Left lung (tissue), 10 donors: ENCODE results near the gene CREB5. TPM values are rescaled to one million over a fixed set of nuclear protein-coding genes. Genes with fewer than 3 reads are reported as not detected.

Experiments used
- ATAC-seq: fragments of 200-7000 bp; cut with Tn5 transposase; one replicate; pipeline ENCODE4 v1.9.1; 2020; ENCODE audit warnings: moderate library complexity
- DNase-seq, 4 donors: peaks; one replicate each; pipeline ENCODE4 v3.0.0-alpha.2; 2013 to 2020
- H3K27ac ChIP-seq, 2 donors: fragments of 200-600 bp; sonication (generic) in 1 of 2; one replicate each; pipeline versions ENCODE4 v1.5.0 to v1.8.0; 2020 to 2021
- H3K27me3 ChIP-seq, 2 donors: fragments of 200-600 bp; sonication (generic) in 1 of 2; one replicate each; pipeline versions ENCODE4 v1.5.0 to v1.8.0; 2020 to 2021
- H3K36me3 ChIP-seq, 2 donors: fragments of 200-600 bp; sonication (generic) in 1 of 2; one replicate each; pipeline versions ENCODE4 v1.5.0 to v1.8.0; 2020 to 2021
- H3K4me1 ChIP-seq, 2 donors: fragments of 200-600 bp; one replicate each; pipeline ENCODE4 v1.8.0; 2021
- H3K4me3 ChIP-seq, 2 donors: fragments of 200-600 bp; sonication (generic) in 1 of 2; one replicate each; pipeline versions ENCODE4 v1.5.0 to v1.8.0; 2020 to 2021; ENCODE audit warnings: mild to moderate bottlenecking in 1 of 2
- H3K9me3 ChIP-seq, 2 donors: fragments of 200-600 bp; sonication (generic) in 1 of 2; one replicate each; pipeline versions ENCODE4 v1.5.0 to v1.8.0; 2020 to 2021
- CTCF ChIP-seq, 2 donors: fragments of 200-600 bp; sonication (generic) in 1 of 2; IDR thresholded peaks; one replicate each; pipeline versions ENCODE4 v1.5.0 to v1.8.0; 2021; ENCODE audit warnings: antibody characterized with exemption in 2 of 2
- intact Hi-C, 2 donors: fragments of 100-400 bp; cut with DNase I; formaldehyde crosslinking; loops; one replicate each; pipeline versions ENCODE4 v1.11.2 to v1.14.2; 2022
- polyA plus RNA-seq, 6 donors: library from polyadenylated mRNA; unstranded; fragments of 120-200 nt; gene quantifications; one replicate each; pipeline ENCODE4 v1.2.1, GENCODE V29; 2013; ENCODE audit not compliant: insufficient read length in 6 of 6
- total RNA-seq, 2 donors: library from RNA; stranded (reverse); fragmentation: NEBNext Ultra II Directional; extraction: Animal tissue kit (Norgen Biotek cat#: 25700); gene quantifications; one replicate each; pipeline ENCODE4 v1.2.1, GENCODE V29; 2021
- donor health status: DM: no; HTN: yes; CAD: no.
- donor health status: DM: no; HTN: no; CAD: no.

CREB5 gene
- total and polyA plus RNA-seq, 8 donors: 6.6 to 19.9 (median 15.7) TPM

- Histone ChIP-seq H3K27ac (no peak overlapping the region), H3K4me3 (no peak overlapping the region), H3K9me3 (no peaks in the 10 kb centered on the region), H3K36me3 (no peaks in the 10 kb centered on the region), H3K27me3 (no peaks in the 10 kb centered on the region), H3K4me1 (no peaks in the 10 kb centered on the region)
- intact Hi-C loops: no loop called here
- TF ChIP-seq CTCF (IDR thresholded peaks at IDR 0.05): no peak
- ATAC-seq (no peak), DNase-seq (no peak)
Observed at GRCh38 chr7:28643584-28644340, 231.4 kb downstream of the CREB5 start.

GRCh38 chr7:28645866-28646265 is 233.5 kb downstream of the CREB5 start:
- intact Hi-C loops: no loop called here
- DNase-seq (no peak), ATAC-seq (no peak)
- H3K4me3 ChIP-seq: no peak overlapping the region
- H3K27ac ChIP-seq: no peak overlapping the region
- no peaks in the 10 kb centered on the region for H3K36me3 ChIP-seq
- no peaks in the 10 kb centered on the region for H3K9me3 ChIP-seq
- no peaks in the 10 kb centered on the region for H3K27me3 ChIP-seq
- no peaks in the 10 kb centered on the region for H3K4me1 ChIP-seq
- TF ChIP-seq CTCF (IDR thresholded peaks at IDR 0.05): no peak

DNA sequence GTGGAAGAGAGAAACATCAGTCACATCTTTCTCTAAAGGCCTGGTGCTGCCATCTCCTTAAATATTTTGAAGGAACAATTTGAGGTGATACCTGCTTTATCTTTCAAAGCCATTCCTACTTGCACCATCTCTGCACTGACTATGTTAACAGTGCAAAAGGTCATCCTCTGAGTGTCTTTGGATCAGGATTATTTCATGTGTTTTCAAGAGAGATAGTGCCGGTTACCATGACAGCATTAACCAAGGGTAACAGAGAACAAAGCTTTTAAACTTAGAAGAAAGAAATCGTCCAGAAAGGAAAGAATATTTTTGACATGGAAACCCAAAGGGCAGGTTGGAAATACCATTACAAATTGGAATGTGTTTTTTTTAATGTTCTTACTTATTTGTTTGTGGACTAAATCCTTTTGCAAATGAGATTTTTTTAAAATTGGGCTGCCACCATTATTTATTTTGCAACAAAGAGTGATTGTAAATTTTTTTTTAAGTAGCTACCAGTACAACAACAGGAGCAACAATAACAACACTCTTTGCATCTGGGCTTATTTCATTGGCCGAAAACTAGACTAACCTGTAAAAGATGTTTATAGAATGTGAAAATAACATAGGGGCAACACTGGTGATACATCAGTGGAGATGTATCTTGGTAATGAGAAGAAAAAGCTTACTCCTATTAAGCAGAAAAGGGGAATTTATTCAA is 234.2 kb downstream of the CREB5 start:
- Histone ChIP-seq H3K9me3 (no peaks in the 10 kb centered on the region), H3K27me3 (no peaks in the 10 kb centered on the region), H3K4me3 (no peak overlapping the region), H3K27ac (no peak overlapping the region), H3K36me3 (no peaks in the 10 kb centered on the region), H3K4me1 (no peaks in the 10 kb centered on the region)
- TF ChIP-seq CTCF (IDR thresholded peaks at IDR 0.05): no peak
- DNase-seq (no peak), ATAC-seq (no peak)
- intact Hi-C loops: no loop called here

DNA sequence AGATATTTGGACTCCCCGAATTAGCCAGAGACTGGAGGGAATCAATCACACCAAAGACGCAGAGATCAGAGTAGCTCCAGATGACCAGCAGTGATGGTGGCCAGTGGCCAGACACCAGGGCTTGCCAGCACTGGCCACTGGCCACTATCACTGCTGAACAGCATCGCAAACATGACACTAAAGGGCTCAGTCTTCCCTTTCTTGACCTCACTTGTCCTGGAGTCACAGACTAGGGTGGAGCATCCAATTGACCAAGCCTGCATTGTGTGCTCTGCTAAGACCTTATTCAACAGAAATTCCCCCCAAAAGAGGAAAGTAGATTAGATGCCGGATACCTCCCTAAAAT is 234.7 kb downstream of the CREB5 start:
- DNase-seq: no peak
- Histone ChIP-seq H3K4me1 (no peaks in the 10 kb centered on the region), H3K36me3 (no peaks in the 10 kb centered on the region), H3K27me3 (no peaks in the 10 kb centered on the region), H3K27ac (no peak overlapping the region), H3K4me3 (no peak overlapping the region), H3K9me3 (no peaks in the 10 kb centered on the region)
- no peak for TF ChIP-seq CTCF (IDR thresholded peaks at IDR 0.05)
- no peak for ATAC-seq
- intact Hi-C loops: no loop called here

DNA sequence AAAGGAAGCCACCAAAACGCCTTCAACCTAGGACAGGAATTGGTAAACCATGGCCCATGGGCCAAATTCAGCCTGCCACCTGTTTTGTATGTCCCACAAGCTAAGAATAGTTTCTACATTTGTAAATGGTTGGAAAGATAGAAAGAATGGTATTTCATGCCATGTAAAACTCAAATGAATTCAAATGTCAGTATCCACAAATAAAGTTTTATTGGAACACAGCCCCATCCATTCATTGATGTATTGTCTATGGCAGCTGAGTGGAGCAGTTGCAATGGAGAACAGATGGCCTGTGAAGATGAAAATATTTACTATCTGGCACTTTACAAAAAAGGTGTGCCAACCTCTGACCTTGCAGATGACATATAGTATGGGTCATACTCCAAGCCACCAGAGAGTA is 236.9 kb downstream of the CREB5 start:
- ATAC-seq (no peak), DNase-seq (no peak)
- H3K4me1 ChIP-seq: no peaks in the 10 kb centered on the region
- no peaks in the 10 kb centered on the region for H3K9me3 ChIP-seq
- no peaks in the 10 kb centered on the region for H3K27me3 ChIP-seq
- no peaks in the 10 kb centered on the region for H3K36me3 ChIP-seq
- intact Hi-C loops: no loop called here
- no peak overlapping the region for H3K27ac ChIP-seq
- no peak overlapping the region for H3K4me3 ChIP-seq
- TF ChIP-seq CTCF (IDR thresholded peaks at IDR 0.05): no peak
